K562 (cell line): ENCODE data around the gene SPATS1. TPM values are rescaled to one million over a fixed set of nuclear protein-coding genes. Genes with fewer than 3 reads are reported as not detected.

ENCODE experiments used
- CBFA2T3 ChIP-seq: fragments of 450-650 bp; IDR thresholded peaks from 2 replicates; pipeline ENCODE4 v1.6.1; 2017
- DLX4 ChIP-seq: fragments of 250-450 bp; sonication (Bioruptor Pico); IDR thresholded peaks from 2 replicates; pipeline ENCODE4 v1.6.1; 2021; ENCODE audit warnings: mild to moderate bottlenecking
- E2F6 ChIP-seq, 2 experiments: IDR thresholded peaks; 2 replicates each; pipeline ENCODE4 v1.6.1; 2011; ENCODE audit warnings: borderline replicate concordance in 1 of 2, control low read depth in 1 of 2, low read depth in 1 of 2, low read length in 1 of 2, mild to moderate bottlenecking in 1 of 2, mixed read lengths in 1 of 2, moderate library complexity in 1 of 2; ENCODE audit not compliant: insufficient read depth in 1 of 2, insufficient read length in 1 of 2, poor library complexity in 1 of 2, severe bottlenecking in 1 of 2; ENCODE audit errors: extremely low read depth in 1 of 2
- EGR1 ChIP-seq: fragments of 450-650 bp; conservative IDR thresholded peaks from 2 replicates; pipeline ENCODE4 v1.6.1; 2017; ENCODE audit warnings: mild to moderate bottlenecking
- ESRRA ChIP-seq: fragments of 450-650 bp; IDR thresholded peaks from 2 replicates; pipeline ENCODE4 v1.6.1; 2014; ENCODE audit warnings: low read depth, mild to moderate bottlenecking, moderate library complexity, borderline replicate concordance
- NFE2L1 ChIP-seq: fragments of 450-650 bp; IDR thresholded peaks from 2 replicates; pipeline ENCODE4 v1.6.1; 2016; ENCODE audit warnings: missing genetic modification characterization, low read depth, mild to moderate bottlenecking, missing compliant biosample characterization, moderate library complexity, borderline replicate concordance
- PATZ1 ChIP-seq: fragments of 250-450 bp; sonication (Bioruptor Pico); IDR thresholded peaks from 2 replicates; pipeline ENCODE4 v1.5.0; 2020; ENCODE audit warnings: mild to moderate bottlenecking, borderline replicate concordance
- POLR2H ChIP-seq: IDR thresholded peaks from 2 replicates; pipeline ENCODE4 v1.6.1; 2016; ENCODE audit warnings: missing genetic modification characterization, low read depth, mild to moderate bottlenecking, control low read depth, missing compliant biosample characterization, moderate library complexity
- RBFOX2 ChIP-seq: fragments of 200-400 bp; formaldehyde crosslinking; IDR thresholded peaks from 2 replicates; pipeline ENCODE4 v1.6.1; 2017; ENCODE audit warnings: low read depth, mild to moderate bottlenecking, low read length, moderate library complexity
- RFX1 ChIP-seq: fragments of 450-650 bp; IDR thresholded peaks from 2 replicates; pipeline ENCODE4 v1.6.1; 2016; ENCODE audit warnings: mild to moderate bottlenecking, moderate library complexity
- SOX6 ChIP-seq: fragments of 450-650 bp; IDR thresholded peaks from 2 replicates; pipeline ENCODE4 v1.6.1; 2014; ENCODE audit warnings: mild to moderate bottlenecking
- USF2 ChIP-seq: sonication (generic); formaldehyde crosslinking; IDR thresholded peaks from 2 replicates; pipeline ENCODE4 v1.5.0; 2020; ENCODE audit warnings: missing genetic modification reagents
- VEZF1 ChIP-seq: fragments of 200-800 bp; sonication (Bioruptor generic); IDR thresholded peaks from 2 replicates; pipeline ENCODE4 v1.6.1; 2017; ENCODE audit warnings: missing genetic modification characterization, missing compliant biosample characterization
- ZBTB11 ChIP-seq, 3 experiments: fragments of 200-800 bp in 1 of 3; fragments of 250-450 bp in 1 of 3; fragments of 450-650 bp in 1 of 3; sonication (Bioruptor Pico) in 1 of 3; sonication (Bioruptor generic) in 1 of 3; formaldehyde crosslinking in 1 of 3; IDR thresholded peaks; 2 replicates each; pipeline versions ENCODE4 v1.6.1 to v1.8.0; 2016 to 2022; ENCODE audit warnings: mild to moderate bottlenecking in 2 of 3, missing genetic modification characterization in 2 of 3, missing compliant biosample characterization in 1 of 3, moderate library complexity in 1 of 3
- ZNF121 ChIP-seq: sonication (generic); formaldehyde crosslinking; conservative IDR thresholded peaks from 2 replicates; pipeline ENCODE4 v1.8.0; 2022; ENCODE audit warnings: missing genetic modification reagents
- ZNF696 ChIP-seq: fragments of 250-450 bp; sonication (Bioruptor Pico); conservative IDR thresholded peaks from 2 replicates; pipeline ENCODE4 v1.4.0; 2020; ENCODE audit warnings: mild to moderate bottlenecking, moderate library complexity
- polyA plus RNA-seq, 8 experiments: library from polyadenylated mRNA; depleted of rRNA in 4 of 8; stranded (reverse) in 5 of 8; unstranded in 3 of 8; fragments of >200 nt; fragmentation: Nextera tagmentation in 2 of 8; fragmentation: Illumina TruSeq in 1 of 8; extraction: Ambion mirVana in 2 of 8; extraction: Trizol in 1 of 8; gene quantifications; 2 replicates each; pipeline versions ENCODE4 v1.2.1 to v1.2.3, GENCODE V29; 2011 to 2014; ENCODE audit warnings: inconsistent platforms in 1 of 8, missing spikeins in 1 of 8
- total RNA-seq, 7 experiments: library from RNA; depleted of rRNA in 6 of 7; stranded (reverse); fragments of >200 nt in 6 of 7; fragmentation: Illumina TruSeq in 2 of 7; extraction: Trizol in 2 of 7; gene quantifications; 2 replicates each; pipeline versions ENCODE4 v1.2.1 to v1.2.3, GENCODE V29; 2011 to 2021; ENCODE audit warnings: low replicate concordance in 1 of 7

The SPATS1 gene
- total and polyA plus RNA-seq, 9 of the 15 experiments (the other 6 are each of a cell fraction or from before 2014, with no cell fraction given), result not detected

GRCh38 chr6:44387346-44388134 is 45.1 kb downstream of the SPATS1 start, which contains the start of gene CDC5L (continued):
- TF ChIP-seq USF2 (CRISPR knock-in tag) (peak; percentile 36; the same call in 1 of the 2 replicates), POLR2H (tag) (peak; percentile 93), ZNF696 (CRISPR knock-in tag) (no peak), PATZ1 (no peak), RBFOX2 (peak; percentile 89), ZNF121 (CRISPR knock-in tag) (no peak), ESRRA (0 out of 2 replicates have a peak, but pooled peaks have one; percentile 13), SOX6 (no peak), CBFA2T3 (no peak), DLX4 (no peak), RFX1 (no peak), ZBTB11 (CRISPR knock-in tag; IDR thresholded peaks at IDR 0.05) (no peak), E2F6 (IDR thresholded peaks at IDR 0.05; ENCODE audit: borderline replicate concordance in 1 of 2, extremely low read depth in 1 of 2, insufficient read depth in 1 of 2, insufficient read length in 1 of 2, low read depth in 1 of 2, low read length in 1 of 2, poor library complexity in 1 of 2, severe bottlenecking in 1 of 2) (peak; percentile 85 to 92), VEZF1 (CRISPR knock-in tag) (peak; percentile 97), NFE2L1 (tag) (no peak), EGR1 (peak; percentile 47)
